ENCODE measurements around the gene DCTN3. TPM values are rescaled to one million over a fixed set of nuclear protein-coding genes. Genes with fewer than 3 reads are reported as not detected.
"Not testable (repeated sequence)": the region's sequence is repeated elsewhere in the genome, so short reads cannot be mapped to it uniquely, and the experiment has no call there.

The DCTN3 gene
- total and polyA plus RNA-seq, 8 donors: 9.3 to 107 (median 55.4) TPM

DNA sequence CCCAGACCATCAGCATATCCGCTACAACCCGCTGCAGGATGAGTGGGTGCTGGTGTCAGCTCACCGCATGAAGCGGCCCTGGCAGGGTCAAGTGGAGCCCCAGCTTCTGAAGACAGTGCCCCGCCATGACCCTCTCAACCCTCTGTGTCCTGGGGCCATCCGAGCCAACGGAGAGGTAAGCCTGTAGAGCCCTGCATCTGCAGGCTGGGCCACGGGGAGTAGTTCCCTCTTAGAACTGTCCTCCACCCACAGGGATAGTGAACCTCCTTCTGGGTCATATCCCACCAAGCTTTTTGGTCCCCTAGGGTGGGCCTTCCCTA is 26.7 kb upstream of the DCTN3 start:
- peaks cover 14 to 25% (median 22%) of the 10 kb centered on the region in 4 donors for H3K36me3 ChIP-seq
- peak overlapping the region; percentile 79 to 91 (median 84) for H3K27ac ChIP-seq
- no peak for TF ChIP-seq EP300 (IDR thresholded peaks at IDR 0.05)
- intact Hi-C loops (cut with DNase I; ENCODE audit: low total_unique reads): no loop called here
- 0 to 4% (median 1%) methylated on average over 1 to 8 of the region's 8 CpGs for WGBS, 5 donors
- H3K9me3 ChIP-seq: no peaks in the 10 kb centered on the region
- peak overlapping the region; percentile 63 to 77 (median 66) for H3K4me3 ChIP-seq
- H3K4me1 ChIP-seq: peaks cover 31 to 48% (median 39%) of the 10 kb centered on the region in 4 donors
- DNase-seq: no peak
- H3K27me3 ChIP-seq: no peaks in the 10 kb centered on the region

- peak within 1 kb of the TSS; percentile 63 to 77 (median 66) for H3K4me3 ChIP-seq
- intact Hi-C loops (cut with DNase I; ENCODE audit: low total_unique reads): no loop called here
- H3K9me3 ChIP-seq: no peaks in the 10 kb centered on the region
- no peaks in the 10 kb centered on the region for H3K27me3 ChIP-seq
- H3K27ac ChIP-seq: peak within 1 kb of the TSS; percentile 79 to 91 (median 84)
- peaks cover 25 to 42% (median 33%) of the 10 kb centered on the region in 4 donors for H3K4me1 ChIP-seq
- peak in 4 of 7 experiments; percentile 21 to 40 (median 32) for TF ChIP-seq CTCF (IDR thresholded peaks at IDR 0.05)
- peak in 2 of 3 donors; percentile 1 to 62 for TF ChIP-seq POLR2AphosphoS5 (IDR thresholded peaks at IDR 0.05)
- no peak for TF ChIP-seq POLR2A (IDR thresholded peaks at IDR 0.05)
- WGBS, 5 donors: 4 to 5% (median 5%) methylated on average over 35 to 43 of the region's 43 CpGs
- DNase-seq: peak; percentile 96 to 97
- H3K36me3 ChIP-seq: peaks cover 14 to 25% (median 22%) of the 10 kb centered on the region in 4 donors
These were observed 26.2 kb upstream of the DCTN3 start, which contains the start of gene GALT for GRCh38 chr9:34646211-34647083. Gene GALT (plus strand): TSS chr9:34646675. CDS start chr9:34646705, 30 bp downstream.

DNA sequence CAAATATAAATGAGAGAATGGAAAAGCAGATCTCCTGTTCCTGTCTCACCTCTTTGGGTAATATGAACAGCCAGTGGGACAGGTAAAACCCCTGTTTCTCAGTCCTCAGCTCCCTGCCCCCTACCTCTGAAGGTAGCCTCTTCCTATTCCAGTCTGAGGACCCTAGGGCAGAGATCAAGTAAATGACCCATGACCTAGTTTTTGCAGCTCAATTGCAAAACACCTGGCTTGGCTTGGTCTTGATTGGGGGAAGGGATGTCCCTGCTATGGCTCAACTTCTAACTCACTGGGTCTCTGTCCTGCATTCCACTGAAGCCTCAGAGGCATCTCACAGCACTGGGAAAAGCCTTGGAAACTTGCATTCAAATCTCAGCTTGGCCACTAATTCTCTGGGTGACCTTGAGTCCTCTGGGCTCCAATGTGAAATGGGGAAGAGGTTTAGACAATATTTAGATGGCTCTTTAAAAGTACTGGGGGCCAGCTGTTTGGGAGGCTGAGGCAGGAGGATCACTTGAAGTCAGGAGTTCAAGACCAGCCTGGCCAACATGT is 24.5 kb upstream of the DCTN3 start:
- H3K27ac ChIP-seq: no peak overlapping the region
- intact Hi-C loops (cut with DNase I; ENCODE audit: low total_unique reads): no loop called here
- H3K9me3 ChIP-seq: no peaks in the 10 kb centered on the region
- no peaks in the 10 kb centered on the region for H3K27me3 ChIP-seq
- H3K4me1 ChIP-seq: peaks cover 18 to 33% (median 25%) of the 10 kb centered on the region in 4 donors
- H3K4me3 ChIP-seq: no peak overlapping the region
- DNase-seq: no peak
- TF ChIP-seq EP300 (IDR thresholded peaks at IDR 0.05): no peak
- TF ChIP-seq POLR2AphosphoS5 (IDR thresholded peaks at IDR 0.05): no peak
- TF ChIP-seq CTCF (IDR thresholded peaks at IDR 0.05): no peak
- TF ChIP-seq POLR2A (IDR thresholded peaks at IDR 0.05): no peak
- H3K36me3 ChIP-seq: peaks cover 10 to 18% (median 17%) of the 10 kb centered on the region in 4 donors

DNA sequence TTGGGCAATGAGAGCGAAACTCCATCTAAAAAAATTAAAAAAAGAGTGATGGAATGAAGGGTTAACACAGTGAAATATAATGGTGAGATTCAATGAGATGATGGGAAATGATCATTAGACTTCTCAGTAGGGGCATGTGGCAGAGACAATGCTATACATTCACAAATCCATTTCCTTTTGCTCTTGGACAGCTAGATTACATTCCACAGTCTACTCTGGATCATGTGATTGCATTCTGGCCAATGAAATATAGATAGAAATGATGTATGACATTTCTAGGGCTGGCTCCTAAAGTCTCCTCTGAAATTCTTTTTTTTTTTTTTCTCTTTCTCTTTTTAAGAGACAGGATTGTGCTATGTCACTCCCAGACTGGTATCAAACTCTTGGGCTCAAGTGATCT is 22.4 kb upstream of the DCTN3 start:
- H3K4me1 ChIP-seq: peaks cover 17 to 25% (median 24%) of the 10 kb centered on the region in 4 donors
- H3K4me3 ChIP-seq: no peak overlapping the region
- intact Hi-C loops (cut with DNase I; ENCODE audit: low total_unique reads): no loop called here
- no peaks in the 10 kb centered on the region for H3K36me3 ChIP-seq
- no peak for DNase-seq
- 86 to 100% (median 97%) methylated on average over 1 of the region's 1 CpG for WGBS, 5 donors
- no peaks in the 10 kb centered on the region for H3K27me3 ChIP-seq
- H3K27ac ChIP-seq: no peak overlapping the region
- no peak for TF ChIP-seq POLR2AphosphoS5 (IDR thresholded peaks at IDR 0.05)
- no peak for TF ChIP-seq CTCF (IDR thresholded peaks at IDR 0.05)
- TF ChIP-seq EP300 (IDR thresholded peaks at IDR 0.05): no peak
- no peak for TF ChIP-seq POLR2A (IDR thresholded peaks at IDR 0.05)
- no peaks in the 10 kb centered on the region for H3K9me3 ChIP-seq

DNA sequence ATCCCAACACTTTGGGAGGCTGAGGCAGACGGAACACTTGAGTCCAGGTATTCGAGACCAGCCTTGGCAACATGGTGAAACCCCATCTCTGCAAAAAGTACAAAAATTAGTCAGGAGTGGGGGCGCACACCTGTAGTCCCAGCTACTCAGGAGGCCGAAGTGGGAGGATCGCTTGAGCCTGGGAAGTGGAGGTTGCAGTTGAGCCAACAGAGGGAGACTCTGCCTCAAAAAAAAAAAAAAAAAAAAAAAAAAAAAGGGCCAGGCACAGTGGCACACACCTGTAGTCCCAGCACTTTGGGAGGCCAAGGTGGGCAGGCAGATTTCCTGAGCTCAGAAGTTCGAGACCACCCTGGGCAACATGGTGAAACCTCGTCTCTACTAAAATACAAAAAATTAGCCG is 19.0 kb upstream of the DCTN3 start:
- Histone ChIP-seq H3K4me1 (peaks cover 22 to 33% (median 30%) of the 10 kb centered on the region in 4 donors), H3K36me3 (peaks cover 0 to 16% (median 9%) of the 10 kb centered on the region in 4 donors)
- H3K4me3 ChIP-seq; H3K27ac ChIP-seq; intact Hi-C loops (cut with DNase I; ENCODE audit: low total_unique reads); H3K27me3 ChIP-seq; H3K9me3 ChIP-seq; DNase-seq: not testable (repeated sequence)
- WGBS, 5 donors: 81 to 90% (median 87%) methylated on average over 8 of the region's 8 CpGs
